ENCODE data around the gene ZNF543. TPM values are rescaled to one million over a fixed set of nuclear protein-coding genes. Genes with fewer than 3 reads are reported as not detected.

ZNF543 gene
- total and polyA plus RNA-seq, 2 of the 4 experiments (the other 2 are of a cell fraction): 1.8 to 9.0 TPM

- Histone ChIP-seq H4K91ac (ENCODE audit: insufficient read depth, low read depth, low read length) (no peak overlapping the region), H2AK5ac (ENCODE audit: low read depth, low read length) (peak overlapping the region; percentile 5), H2BK120ac (ENCODE audit: low read depth, low read length) (no peak overlapping the region), H3K4ac (ENCODE audit: low read depth, low read length) (no peak overlapping the region), H3K23ac (ENCODE audit: low read depth, low read length) (peak overlapping the region; percentile 54; the same call in 1 of the 2 replicates), H2BK20ac (ENCODE audit: low read depth, low read length) (no peak overlapping the region), H3K56ac (ENCODE audit: extremely low read depth, insufficient read depth, low read length) (no peak overlapping the region), H3K18ac (ENCODE audit: low read depth, low read length) (no peak overlapping the region), H3K27ac (ENCODE audit: insufficient read depth, low read length) (no peak overlapping the region), H2BK15ac (ENCODE audit: low read depth, low read length) (no peak overlapping the region), H3K4me1 (ENCODE audit: control insufficient read depth, insufficient read depth, low read length) (peaks cover 5% of the 10 kb centered on the region), H3K9me3 (ENCODE audit: control insufficient read depth, insufficient read depth, low read length) (no peaks in the 10 kb centered on the region), H4K8ac (ENCODE audit: low read depth in 2 of 2, low read length in 2 of 2) (no peak overlapping the region), H3K27me3 (ENCODE audit: control insufficient read depth, insufficient read depth, low read length) (no peaks in the 10 kb centered on the region), H4K20me1 (ENCODE audit: insufficient read depth, low read length) (peaks cover 52% of the 10 kb centered on the region), H3K4me2 (ENCODE audit: low read depth, low read length) (peak overlapping the region; percentile 60), H3K79me1 (ENCODE audit: low read depth in 1 of 2, low read length in 2 of 2) (peaks cover 9 to 60% of the 10 kb centered on the region in 2 experiments; a peak in 3 of 4 replicates), H3K14ac (replicated peaks; ENCODE audit: low read depth, low read length) (no peak overlapping the region), H2BK5ac (ENCODE audit: low read depth, low read length, poor library complexity, severe bottlenecking) (no peak overlapping the region), H2AK9ac (replicated peaks; ENCODE audit: low read depth, low read length, poor library complexity) (no peak overlapping the region), H3K9me1 (ENCODE audit: insufficient read depth, low read length) (peaks cover 14% of the 10 kb centered on the region), H3K4me3 (ENCODE audit: insufficient read depth, low read depth, low read length) (no peak overlapping the region), H3K9ac (ENCODE audit: low read depth, low read length) (no peak overlapping the region), H2AFZ (replicated peaks; ENCODE audit: low read length, poor library complexity) (no peak overlapping the region), H4K5ac (ENCODE audit: low read depth, low read length) (no peak overlapping the region), H3K36me3 (ENCODE audit: control insufficient read depth, insufficient read depth, low read length) (peaks cover 31% of the 10 kb centered on the region)
- ATAC-seq (ENCODE audit: low read depth) (no peak), DNase-seq (no peak)
- ChIA-PET POLR2A (ENCODE audit: unreplicated experiment) (no interaction called here), CTCF (no interaction called here)
- dilution Hi-C loops (cut with HindIII; ENCODE audit: low sequenced_read_pairs, unreplicated experiment): no loop called here
- intact Hi-C loops (cut with micrococcal nuclease): loop anchor here (10.0 kb wide), 1 partner anchor 177 kb away; no protein-coding TSS in a partner anchor
- no TSS peak for BruUV-seq (replicated peaks)
- WGBS, 2 experiments (ENCODE audit: extremely low coverage in 2 of 2, insufficient read length in 1 of 2): 100% methylated on average over 1 of the region's 5 CpGs; no CpG with 5 or more reads in 1 of the 2 experiments
- TF ChIP-seq, protein P1, sequence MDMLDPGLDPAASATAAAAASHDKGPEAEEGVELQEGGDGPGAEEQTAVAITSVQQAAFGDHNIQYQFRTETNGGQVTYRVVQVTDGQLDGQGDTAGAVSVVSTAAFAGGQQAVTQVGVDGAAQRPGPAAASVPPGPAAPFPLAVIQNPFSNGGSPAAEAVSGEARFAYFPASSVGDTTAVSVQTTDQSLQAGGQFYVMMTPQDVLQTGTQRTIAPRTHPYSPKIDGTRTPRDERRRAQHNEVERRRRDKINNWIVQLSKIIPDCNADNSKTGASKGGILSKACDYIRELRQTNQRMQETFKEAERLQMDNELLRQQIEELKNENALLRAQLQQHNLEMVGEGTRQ (IDR thresholded peaks at IDR 0.05; ENCODE audit: low read depth, low read length): no peak
- no peak for TF ChIP-seq MAZ (IDR thresholded peaks at IDR 0.05; ENCODE audit: borderline replicate concordance, low read depth, low read length)
- TF ChIP-seq MXI1 (IDR thresholded peaks at IDR 0.05; ENCODE audit: borderline replicate concordance, low read depth, low read length): no peak
- TF ChIP-seq POLR2A (IDR thresholded peaks at IDR 0.05; ENCODE audit: low read depth, low read length): no peak
- TF ChIP-seq RAD21 (IDR thresholded peaks at IDR 0.05; ENCODE audit: low read length): no peak
- no peak for TF ChIP-seq NFE2L2 (IDR thresholded peaks at IDR 0.05; ENCODE audit: low read depth, low read length)
- TF ChIP-seq RCOR1 (IDR thresholded peaks at IDR 0.05; ENCODE audit: insufficient replicate concordance, low read length): no peak
- TF ChIP-seq MAFK (IDR thresholded peaks at IDR 0.05; ENCODE audit: low read depth, low read length): no peak
- no peak for TF ChIP-seq RFX5 (IDR thresholded peaks at IDR 0.05; ENCODE audit: low read depth, low read length)
- TF ChIP-seq CHD1 (IDR thresholded peaks at IDR 0.05; ENCODE audit: low read depth, low read length): no peak
- TF ChIP-seq SMC3 (IDR thresholded peaks at IDR 0.05; ENCODE audit: low read depth, low read length): no peak
- no peak for TF ChIP-seq FOS (IDR thresholded peaks at IDR 0.05; ENCODE audit: low read depth, low read length)
- TF ChIP-seq, protein P2, sequence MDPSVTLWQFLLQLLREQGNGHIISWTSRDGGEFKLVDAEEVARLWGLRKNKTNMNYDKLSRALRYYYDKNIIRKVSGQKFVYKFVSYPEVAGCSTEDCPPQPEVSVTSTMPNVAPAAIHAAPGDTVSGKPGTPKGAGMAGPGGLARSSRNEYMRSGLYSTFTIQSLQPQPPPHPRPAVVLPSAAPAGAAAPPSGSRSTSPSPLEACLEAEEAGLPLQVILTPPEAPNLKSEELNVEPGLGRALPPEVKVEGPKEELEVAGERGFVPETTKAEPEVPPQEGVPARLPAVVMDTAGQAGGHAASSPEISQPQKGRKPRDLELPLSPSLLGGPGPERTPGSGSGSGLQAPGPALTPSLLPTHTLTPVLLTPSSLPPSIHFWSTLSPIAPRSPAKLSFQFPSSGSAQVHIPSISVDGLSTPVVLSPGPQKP (IDR thresholded peaks at IDR 0.05; ENCODE audit: borderline replicate concordance, low read depth, low read length): no peak
- TF ChIP-seq, protein P3, sequence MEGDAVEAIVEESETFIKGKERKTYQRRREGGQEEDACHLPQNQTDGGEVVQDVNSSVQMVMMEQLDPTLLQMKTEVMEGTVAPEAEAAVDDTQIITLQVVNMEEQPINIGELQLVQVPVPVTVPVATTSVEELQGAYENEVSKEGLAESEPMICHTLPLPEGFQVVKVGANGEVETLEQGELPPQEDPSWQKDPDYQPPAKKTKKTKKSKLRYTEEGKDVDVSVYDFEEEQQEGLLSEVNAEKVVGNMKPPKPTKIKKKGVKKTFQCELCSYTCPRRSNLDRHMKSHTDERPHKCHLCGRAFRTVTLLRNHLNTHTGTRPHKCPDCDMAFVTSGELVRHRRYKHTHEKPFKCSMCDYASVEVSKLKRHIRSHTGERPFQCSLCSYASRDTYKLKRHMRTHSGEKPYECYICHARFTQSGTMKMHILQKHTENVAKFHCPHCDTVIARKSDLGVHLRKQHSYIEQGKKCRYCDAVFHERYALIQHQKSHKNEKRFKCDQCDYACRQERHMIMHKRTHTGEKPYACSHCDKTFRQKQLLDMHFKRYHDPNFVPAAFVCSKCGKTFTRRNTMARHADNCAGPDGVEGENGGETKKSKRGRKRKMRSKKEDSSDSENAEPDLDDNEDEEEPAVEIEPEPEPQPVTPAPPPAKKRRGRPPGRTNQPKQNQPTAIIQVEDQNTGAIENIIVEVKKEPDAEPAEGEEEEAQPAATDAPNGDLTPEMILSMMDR (conservative IDR thresholded peaks at IDR 0.05; ENCODE audit: low read depth, low read length): no peak
- no peak for TF ChIP-seq BHLHE40 (IDR thresholded peaks at IDR 0.05; ENCODE audit: low read depth, low read length)
- no peak for TF ChIP-seq CEBPB (IDR thresholded peaks at IDR 0.05; ENCODE audit: low read depth, low read length)
- in situ Hi-C loops (cut with MboI; ENCODE audit: low sequenced_read_pairs): no loop called here
These were observed 38.1 kb upstream of the ZNF543 start for GRCh38 chr19:57282011-57282643.
